Gastrocnemius medialis (tissue), 4 donors: ENCODE measurements around the gene HOXD10.

Experiments used
- POLR2A ChIP-seq, 2 donors: fragments of 450-650 bp; IDR thresholded peaks; one replicate each; pipeline ENCODE4 v1.6.1; 2017; ENCODE audit warnings: antibody characterized with exemption in 2 of 2, mild to moderate bottlenecking in 2 of 2, moderate library complexity in 2 of 2
- TF ChIP-seq, protein P1 (sequence below), 5 experiments: fragments of 450-650 bp in 3 of 5; fragments of 200-600 bp in 2 of 5; sonication (generic) in 2 of 5; IDR thresholded peaks in 4 of 5; conservative IDR thresholded peaks in 1 of 5; 1 replicate in 4 of 5; 2 replicates in 1 of 5; pipeline ENCODE4 v1.5.1; 2016 to 2019; ENCODE audit warnings: antibody characterized with exemption in 5 of 5, mild to moderate bottlenecking in 3 of 5, moderate library complexity in 3 of 5

DNA sequence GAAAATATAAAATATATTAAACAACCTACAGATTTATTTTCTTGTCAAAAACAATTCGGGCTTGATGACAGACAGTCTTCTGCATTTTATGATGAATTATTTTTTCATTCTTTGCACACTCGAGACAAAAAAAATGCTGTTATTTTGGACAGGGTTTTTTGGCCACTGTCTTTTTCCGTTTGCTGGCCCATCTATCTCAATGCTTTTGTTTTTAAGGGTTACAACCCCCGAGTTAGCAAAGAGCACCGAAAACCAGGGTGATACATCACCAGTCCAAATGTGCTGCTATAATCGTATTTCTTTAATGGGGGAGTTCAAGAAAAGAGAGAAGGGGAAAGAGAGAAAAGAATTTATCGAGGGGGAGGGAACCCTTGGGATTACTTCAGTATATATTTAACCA is 40.5 kb upstream of the HOXD10 start:
- TF ChIP-seq, protein P1, sequence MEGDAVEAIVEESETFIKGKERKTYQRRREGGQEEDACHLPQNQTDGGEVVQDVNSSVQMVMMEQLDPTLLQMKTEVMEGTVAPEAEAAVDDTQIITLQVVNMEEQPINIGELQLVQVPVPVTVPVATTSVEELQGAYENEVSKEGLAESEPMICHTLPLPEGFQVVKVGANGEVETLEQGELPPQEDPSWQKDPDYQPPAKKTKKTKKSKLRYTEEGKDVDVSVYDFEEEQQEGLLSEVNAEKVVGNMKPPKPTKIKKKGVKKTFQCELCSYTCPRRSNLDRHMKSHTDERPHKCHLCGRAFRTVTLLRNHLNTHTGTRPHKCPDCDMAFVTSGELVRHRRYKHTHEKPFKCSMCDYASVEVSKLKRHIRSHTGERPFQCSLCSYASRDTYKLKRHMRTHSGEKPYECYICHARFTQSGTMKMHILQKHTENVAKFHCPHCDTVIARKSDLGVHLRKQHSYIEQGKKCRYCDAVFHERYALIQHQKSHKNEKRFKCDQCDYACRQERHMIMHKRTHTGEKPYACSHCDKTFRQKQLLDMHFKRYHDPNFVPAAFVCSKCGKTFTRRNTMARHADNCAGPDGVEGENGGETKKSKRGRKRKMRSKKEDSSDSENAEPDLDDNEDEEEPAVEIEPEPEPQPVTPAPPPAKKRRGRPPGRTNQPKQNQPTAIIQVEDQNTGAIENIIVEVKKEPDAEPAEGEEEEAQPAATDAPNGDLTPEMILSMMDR (IDR thresholded peaks at IDR 0.05 in 4 of 5, conservative IDR thresholded peaks at IDR 0.05 in 1 of 5), result no peak
- no peak for TF ChIP-seq POLR2A (IDR thresholded peaks at IDR 0.05)
